ENCODE data around the gene HSPA4. TPM values are rescaled to one million over a fixed set of nuclear protein-coding genes. Genes with fewer than 3 reads are reported as not detected.

HSPA4 gene
- total and polyA plus RNA-seq, 2 experiments from 2014 or later = 57.1 to 79.7 TPM

DNA sequence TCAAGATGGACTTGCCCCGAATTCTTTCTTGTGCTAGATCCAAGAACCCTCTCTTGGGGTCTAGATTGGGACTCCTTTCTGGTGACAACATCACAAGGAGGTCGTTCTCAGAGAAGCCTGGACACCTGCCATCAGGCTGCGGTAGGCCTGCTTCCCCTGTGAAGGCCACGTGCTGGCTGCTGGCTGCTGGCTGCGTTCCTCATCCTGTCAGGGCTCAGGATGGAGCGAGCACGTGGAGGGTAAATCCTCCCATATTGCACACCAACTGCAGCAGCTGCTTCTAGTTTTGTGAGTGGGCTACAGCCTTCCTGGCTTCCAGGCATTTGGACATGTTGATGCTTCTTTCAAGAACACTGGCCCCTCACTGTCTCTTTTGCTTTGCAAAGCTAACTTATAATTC, 95.6 kb downstream of the HSPA4 start:
- Histone ChIP-seq H3K9me3 (ENCODE audit: low read depth) (no peaks in the 10 kb centered on the region), H3K4me1 (ENCODE audit: low read depth) (no peaks in the 10 kb centered on the region), H3K27ac (no peak overlapping the region), H3K4me3 (no peak overlapping the region), H3K36me3 (no peaks in the 10 kb centered on the region), H3K27me3 (no peaks in the 10 kb centered on the region)
- DNase-seq (ENCODE audit: low read depth in 1 of 2, low spot score in 1 of 2) = peak in 1 of 2 donors; percentile 68
- TF ChIP-seq, protein P1, sequence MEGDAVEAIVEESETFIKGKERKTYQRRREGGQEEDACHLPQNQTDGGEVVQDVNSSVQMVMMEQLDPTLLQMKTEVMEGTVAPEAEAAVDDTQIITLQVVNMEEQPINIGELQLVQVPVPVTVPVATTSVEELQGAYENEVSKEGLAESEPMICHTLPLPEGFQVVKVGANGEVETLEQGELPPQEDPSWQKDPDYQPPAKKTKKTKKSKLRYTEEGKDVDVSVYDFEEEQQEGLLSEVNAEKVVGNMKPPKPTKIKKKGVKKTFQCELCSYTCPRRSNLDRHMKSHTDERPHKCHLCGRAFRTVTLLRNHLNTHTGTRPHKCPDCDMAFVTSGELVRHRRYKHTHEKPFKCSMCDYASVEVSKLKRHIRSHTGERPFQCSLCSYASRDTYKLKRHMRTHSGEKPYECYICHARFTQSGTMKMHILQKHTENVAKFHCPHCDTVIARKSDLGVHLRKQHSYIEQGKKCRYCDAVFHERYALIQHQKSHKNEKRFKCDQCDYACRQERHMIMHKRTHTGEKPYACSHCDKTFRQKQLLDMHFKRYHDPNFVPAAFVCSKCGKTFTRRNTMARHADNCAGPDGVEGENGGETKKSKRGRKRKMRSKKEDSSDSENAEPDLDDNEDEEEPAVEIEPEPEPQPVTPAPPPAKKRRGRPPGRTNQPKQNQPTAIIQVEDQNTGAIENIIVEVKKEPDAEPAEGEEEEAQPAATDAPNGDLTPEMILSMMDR (IDR thresholded peaks at IDR 0.05; ENCODE audit: low read depth, low read length) = no peak

DNA sequence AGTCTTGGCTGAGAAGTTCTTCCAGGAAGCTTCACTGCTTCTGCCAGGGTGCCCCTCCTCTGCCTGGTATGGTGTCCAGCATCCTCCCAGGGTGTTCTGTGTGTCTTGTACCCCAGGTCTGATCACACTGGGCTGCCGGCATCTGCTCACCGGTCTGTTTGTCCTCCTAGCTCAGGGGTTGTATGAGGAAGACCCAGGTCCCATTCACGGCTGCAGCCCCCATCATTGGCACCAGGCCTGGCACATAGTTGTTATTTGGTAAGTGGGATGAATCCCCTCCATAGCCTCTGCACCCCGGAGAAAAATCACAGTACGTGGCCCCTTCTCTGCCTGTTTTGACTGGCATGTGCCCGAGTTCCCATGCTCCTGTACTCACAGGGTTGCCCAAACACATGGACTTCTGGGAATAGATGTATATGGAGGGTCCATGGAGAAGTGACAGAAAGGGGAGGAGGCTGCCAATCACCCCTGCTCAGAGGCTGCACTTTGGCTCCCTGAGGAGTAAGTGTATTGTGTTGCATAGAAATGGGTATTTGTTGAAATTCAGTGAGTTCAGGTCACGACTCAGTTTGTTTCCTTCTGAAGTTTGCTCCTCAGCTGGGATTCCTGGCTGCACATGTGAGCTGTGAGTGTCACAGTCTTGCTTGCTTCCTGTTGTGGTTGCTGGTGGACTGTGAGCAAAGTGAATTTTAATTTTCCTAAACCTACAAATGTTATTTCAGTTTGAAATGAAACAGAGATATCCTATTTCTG, 96.2 kb downstream of the HSPA4 start:
- Histone ChIP-seq H3K4me1 (ENCODE audit: low read depth) (no peaks in the 10 kb centered on the region), H3K27me3 (no peaks in the 10 kb centered on the region), H3K27ac (no peak overlapping the region), H3K36me3 (no peaks in the 10 kb centered on the region), H3K9me3 (ENCODE audit: low read depth) (no peaks in the 10 kb centered on the region), H3K4me3 (no peak overlapping the region)
- DNase-seq (ENCODE audit: low read depth in 1 of 2, low spot score in 1 of 2) = peak in 1 of 2 donors; percentile 17
- TF ChIP-seq, protein P1 (IDR thresholded peaks at IDR 0.05; ENCODE audit: low read depth, low read length) = no peak

DNA sequence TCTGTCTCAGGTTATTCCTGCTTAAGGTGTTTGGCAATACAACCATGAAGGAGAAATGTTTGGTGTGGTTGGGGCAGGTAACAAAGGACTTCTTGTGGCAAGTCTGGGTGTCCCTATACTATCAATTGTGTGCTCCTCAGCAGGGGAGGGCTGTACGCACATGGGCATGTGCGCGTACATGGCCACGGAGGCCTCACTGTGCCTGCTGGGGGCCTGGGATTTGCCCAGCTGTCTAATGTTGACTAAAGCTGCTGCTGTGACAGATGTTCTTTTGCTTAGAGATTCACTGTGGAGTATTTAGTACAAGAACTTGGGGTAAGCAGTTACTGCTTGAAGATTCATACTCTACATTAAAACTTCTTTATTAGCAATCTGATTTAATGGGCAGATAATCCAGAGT, 97.5 kb downstream of the HSPA4 start:
- DNase-seq (ENCODE audit: low read depth in 1 of 2, low spot score in 1 of 2) = no peak
- Histone ChIP-seq H3K9me3 (ENCODE audit: low read depth) (no peaks in the 10 kb centered on the region), H3K27me3 (no peaks in the 10 kb centered on the region), H3K36me3 (no peaks in the 10 kb centered on the region), H3K4me1 (ENCODE audit: low read depth) (no peaks in the 10 kb centered on the region), H3K4me3 (no peak overlapping the region), H3K27ac (no peak overlapping the region)
- TF ChIP-seq, protein P1 (IDR thresholded peaks at IDR 0.05; ENCODE audit: low read depth, low read length) = no peak

DNA sequence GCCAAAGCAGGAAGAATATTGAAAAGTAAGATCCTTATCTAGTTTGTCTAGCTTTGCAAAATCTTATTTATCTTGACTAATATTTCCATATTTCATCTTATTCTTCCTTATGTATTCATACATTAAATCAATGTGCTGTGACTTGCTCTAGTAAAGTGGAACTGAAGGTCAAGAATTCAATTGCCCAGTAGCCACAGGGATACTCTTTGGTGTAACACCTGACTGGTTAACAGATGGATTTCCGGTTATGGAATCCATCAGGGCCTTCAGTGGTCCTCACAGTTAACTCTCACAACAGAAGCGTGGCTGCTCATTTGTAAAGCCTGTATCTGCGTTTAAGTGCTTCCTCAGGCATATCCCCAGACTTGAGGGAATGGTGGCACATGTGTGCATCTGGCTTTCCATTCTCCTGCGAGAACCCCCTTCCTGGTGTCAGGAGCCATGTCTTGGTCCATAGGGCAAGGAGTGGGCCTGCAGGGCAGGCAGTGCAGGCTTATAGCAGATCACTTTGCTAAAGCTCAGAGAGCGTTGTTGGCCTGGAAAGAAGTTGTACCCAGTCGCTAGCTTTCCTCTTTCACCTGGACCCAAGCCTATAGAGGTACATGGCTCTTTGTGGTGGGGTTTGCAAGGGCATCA, 99.2 kb downstream of the HSPA4 start:
- no peaks in the 10 kb centered on the region for H3K27me3 ChIP-seq
- H3K4me1 ChIP-seq (ENCODE audit: low read depth) = no peaks in the 10 kb centered on the region
- TF ChIP-seq, protein P1 (IDR thresholded peaks at IDR 0.05; ENCODE audit: low read depth, low read length) = no peak
- no peaks in the 10 kb centered on the region for H3K9me3 ChIP-seq (ENCODE audit: low read depth)
- DNase-seq (ENCODE audit: low read depth in 1 of 2, low spot score in 1 of 2) = no peak
- H3K27ac ChIP-seq = no peak overlapping the region
- H3K36me3 ChIP-seq = no peaks in the 10 kb centered on the region
- H3K4me3 ChIP-seq = no peak overlapping the region

DNA sequence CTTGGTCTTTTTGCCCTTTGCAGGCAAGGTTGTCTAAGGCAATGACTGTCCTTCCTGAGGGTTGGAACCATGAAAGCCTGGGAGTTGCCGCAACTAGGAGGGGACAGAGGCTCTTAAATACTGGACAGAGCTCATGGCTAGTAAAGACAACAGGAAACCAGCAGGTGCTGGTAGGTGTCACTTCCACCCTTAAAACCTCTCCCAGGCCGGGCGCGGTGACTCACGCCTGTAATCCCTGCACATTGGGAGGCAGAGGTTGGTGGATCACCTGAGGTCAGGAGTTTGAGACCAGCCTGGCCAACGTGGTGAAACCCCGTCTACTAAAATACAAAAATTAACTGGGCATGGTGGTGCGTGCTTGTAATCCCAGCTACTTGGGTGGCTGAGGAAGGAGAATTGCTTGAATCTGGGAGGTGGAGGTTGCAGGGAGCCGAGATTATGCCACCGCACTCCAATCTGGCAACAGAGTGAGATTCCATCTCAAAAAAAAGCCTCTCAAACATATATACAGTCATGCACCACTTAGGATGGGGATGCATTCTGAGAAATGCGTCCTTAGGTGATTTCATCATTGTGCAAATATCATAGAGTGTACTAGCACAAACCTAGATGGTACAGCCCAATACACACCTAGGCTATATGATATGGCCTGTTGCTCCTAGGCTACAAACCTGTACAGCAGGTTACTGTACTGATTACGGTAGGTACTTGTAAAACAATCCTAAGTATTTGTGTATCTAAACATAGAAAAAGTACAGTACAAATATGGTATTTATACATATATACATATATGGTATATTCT, 102.7 kb downstream of the HSPA4 start:
- no peak for DNase-seq (ENCODE audit: low read depth in 1 of 2, low spot score in 1 of 2)
- Histone ChIP-seq H3K4me3 (no peak overlapping the region), H3K36me3 (no peaks in the 10 kb centered on the region), H3K27me3 (no peaks in the 10 kb centered on the region), H3K9me3 (ENCODE audit: low read depth) (no peaks in the 10 kb centered on the region), H3K27ac (no peak overlapping the region), H3K4me1 (ENCODE audit: low read depth) (no peaks in the 10 kb centered on the region)
- TF ChIP-seq, protein P1 (IDR thresholded peaks at IDR 0.05; ENCODE audit: low read depth, low read length) = no peak

All from cardiac muscle cell (in vitro differentiated cells and primary cell).